ENCODE data around the gene DGKZ. TPM values are rescaled to one million over a fixed set of nuclear protein-coding genes. Genes with fewer than 3 reads are reported as not detected.

DGKZ gene
- total and polyA plus RNA-seq, 2 of the 13 experiments (the other 11 are each of a cell fraction or from before 2014, with no cell fraction given), result 15.8 to 20.7 TPM

- TF ChIP-seq GLMP (CRISPR knock-in tag; IDR thresholded peaks at IDR 0.05; ENCODE audit: borderline replicate concordance) (no peak), ZGPAT (CRISPR knock-in tag; IDR thresholded peaks at IDR 0.05) (peak; percentile 96), MLXIP (CRISPR knock-in tag; IDR thresholded peaks at IDR 0.05; ENCODE audit: borderline replicate concordance) (peak; percentile 97), ZNF557 (CRISPR knock-in tag; IDR thresholded peaks at IDR 0.05) (peak; percentile 98), ZNF546 (CRISPR knock-in tag; conservative IDR thresholded peaks at IDR 0.05) (peak; percentile 94), HOXA3 (CRISPR knock-in tag; IDR thresholded peaks at IDR 0.05) (peak; percentile 90), HMG20A (CRISPR knock-in tag; IDR thresholded peaks at IDR 0.05; ENCODE audit: borderline replicate concordance) (0 out of 2 replicates have a peak, but pooled peaks have one; percentile 34), NCOA1 (CRISPR knock-in tag; IDR thresholded peaks at IDR 0.05) (peak; percentile 85; the same call in 1 of the 2 replicates), CSRNP2 (CRISPR knock-in tag; conservative IDR thresholded peaks at IDR 0.05; ENCODE audit: low read depth) (no peak; the same call in 1 of the 2 replicates), HNF4G (IDR thresholded peaks at IDR 0.05; ENCODE audit: borderline replicate concordance, low read depth, low read length) (peak; percentile 36; the same call in 1 of the 2 replicates), HNF4G (CRISPR knock-in tag; IDR thresholded peaks at IDR 0.05; ENCODE audit: borderline replicate concordance, low read depth) (peak; percentile 83), ZNF460 (CRISPR knock-in tag; IDR thresholded peaks at IDR 0.05; ENCODE audit: borderline replicate concordance) (peak; percentile 31; the same call in 1 of the 2 replicates), SKIL (CRISPR knock-in tag; IDR thresholded peaks at IDR 0.05; ENCODE audit: borderline replicate concordance) (peak; percentile 58; the same call in 1 of the 2 replicates), ZNF124 (CRISPR knock-in tag; IDR thresholded peaks at IDR 0.05) (peak; percentile 99), TCF7L2 (IDR thresholded peaks at IDR 0.05; ENCODE audit: low read depth, low read length) (no peak), GATAD1 (CRISPR knock-in tag; IDR thresholded peaks at IDR 0.05) (peak; percentile 79), ATM (IDR thresholded peaks at IDR 0.05; ENCODE audit: borderline replicate concordance) (no peak)
Observed at GRCh38 chr11:46392421-46393230, 45.4 kb downstream of the DGKZ start (continued).

Measured in HepG2 (cell line).